A549 (cell line): ENCODE measurements around the gene ITGB3. TPM values are rescaled to one million over a fixed set of nuclear protein-coding genes. Genes with fewer than 3 reads are reported as not detected.
"Not testable (repeated sequence)": the region's sequence is repeated elsewhere in the genome, so short reads cannot be mapped to it uniquely, and the experiment has no call there.

Source experiments
- ATAC-seq, 2 experiments: fragments of 200-7000 bp in 1 of 2; fragments of >200 bp in 1 of 2; cut with Nextera tagmentation in 1 of 2; cut with Tn5 transposase in 1 of 2; 3 replicates each; pipeline versions ENCODE4 v1.8.0 to v1.9.1; 2018 to 2020; ENCODE audit warnings: mild to moderate bottlenecking in 1 of 2, moderate library complexity in 1 of 2
- CTCF ChIA-PET: fragments of 300-600 bp; sonication (Branson Sonifier 250); formaldehyde crosslinking; extraction: SDS; loops from one replicate; lab custom pipeline; 2021; ENCODE audit warnings: antibody characterized with exemption, inconsistent platforms; lab: Yijun Ruan, JAX
- POLR2A ChIA-PET: fragments of 350-600 bp; formaldehyde crosslinking; extraction: SDS; loops from one replicate; lab custom pipeline; 2021; ENCODE audit warnings: antibody characterized with exemption, inconsistent platforms; lab: Yijun Ruan, JAX
- DNase-seq, 2 experiments: peaks; one replicate each; pipeline versions ENCODE4 v3.0.0 to v3.0.0-alpha.2; 2011 to 2016; ENCODE audit warnings: low read depth in 1 of 2, low spot score in 1 of 2
- FAIRE-seq: peaks from 2 replicates; lab custom pipeline; 2011; peaks lifted over from hg19 to GRCh38; lab: Jason Lieb, UNC
- H3K27ac ChIP-seq, 2 experiments: fragments of >200 bp; sonication (Bioruptor Twin); formaldehyde crosslinking; 3 replicates each; pipeline ENCODE4 v1.5.1; 2016 to 2017
- H3K4me1 ChIP-seq: fragments of >200 bp; sonication (Bioruptor Twin); formaldehyde crosslinking; 3 replicates; pipeline ENCODE4 v1.6.1; 2016
- H3K4me2 ChIP-seq: fragments of >200 bp; sonication (Bioruptor Twin); formaldehyde crosslinking; 3 replicates; pipeline ENCODE4 v1.6.1; 2016
- H3K4me3 ChIP-seq: fragments of >200 bp; sonication (Bioruptor Twin); formaldehyde crosslinking; 3 replicates; pipeline ENCODE4 v1.5.1; 2016
- H3K9me3 ChIP-seq: fragments of >200 bp; sonication (Bioruptor Twin); formaldehyde crosslinking; 3 replicates; pipeline ENCODE4 v1.6.1; 2016
- CBX8 ChIP-seq: fragments of 200-600 bp; sonication (generic); IDR thresholded peaks from 2 replicates; pipeline ENCODE4 v1.6.1; 2016
- CEBPB ChIP-seq, 2 experiments: fragments of >200 bp in 1 of 2; sonication (Bioruptor Twin) in 1 of 2; formaldehyde crosslinking in 1 of 2; IDR thresholded peaks; 2 replicates each; pipeline ENCODE4 v1.6.1; 2012 to 2016
- EHF ChIP-seq: fragments of 250-450 bp; sonication (Bioruptor Pico); IDR thresholded peaks from 2 replicates; pipeline ENCODE4 v1.5.0; 2020; ENCODE audit warnings: mild to moderate bottlenecking
- EHMT2 ChIP-seq: fragments of 200-600 bp; sonication (generic); IDR thresholded peaks from 2 replicates; pipeline ENCODE4 v1.6.1; 2016; ENCODE audit warnings: antibody characterized with exemption, low read depth, mild to moderate bottlenecking, moderate library complexity
- FOSB ChIP-seq: fragments of 250-450 bp; sonication (Bioruptor Pico); IDR thresholded peaks from 2 replicates; pipeline ENCODE4 v1.5.0; 2020; ENCODE audit warnings: mild to moderate bottlenecking, moderate library complexity
- GATA3 ChIP-seq: IDR thresholded peaks from 2 replicates; pipeline ENCODE4 v1.6.1; 2012; ENCODE audit warnings: borderline replicate concordance
- HOXA7 ChIP-seq: fragments of 250-450 bp; sonication (Bioruptor Pico); IDR thresholded peaks from 2 replicates; pipeline ENCODE4 v1.5.0; 2020; ENCODE audit warnings: mild to moderate bottlenecking, moderate library complexity
- KDM5A ChIP-seq: fragments of 200-600 bp; sonication (generic); IDR thresholded peaks from 2 replicates; pipeline ENCODE4 v1.6.1; 2016; ENCODE audit warnings: antibody characterized with exemption, mild to moderate bottlenecking
- MAFK ChIP-seq: fragments of 450-650 bp; IDR thresholded peaks from 2 replicates; pipeline ENCODE4 v1.6.1; 2014; ENCODE audit not compliant: partially characterized antibody
- MYC ChIP-seq: IDR thresholded peaks from 2 replicates; pipeline ENCODE4 v1.6.1; 2012; ENCODE audit warnings: mild to moderate bottlenecking, inconsistent platforms, low read length, improper control_type of control experiment, borderline replicate concordance
- NFE2L2 ChIP-seq: fragments of 150-350 bp; conservative IDR thresholded peaks from 2 replicates; pipeline ENCODE4 v1.6.1; 2014; ENCODE audit warnings: low read length
- NPAS2 ChIP-seq: fragments of 250-450 bp; sonication (Bioruptor Pico); IDR thresholded peaks from 2 replicates; pipeline ENCODE4 v1.8.0; 2022; ENCODE audit warnings: mild to moderate bottlenecking, moderate library complexity, borderline replicate concordance
- POLR2AphosphoS2 ChIP-seq: conservative IDR thresholded peaks from 2 replicates; pipeline ENCODE4 v1.6.1; 2012; ENCODE audit warnings: low read length, improper control_type of control experiment, inconsistent platforms
- RAD21 ChIP-seq, 2 experiments: fragments of >200 bp in 1 of 2; sonication (Bioruptor Twin) in 1 of 2; formaldehyde crosslinking in 1 of 2; IDR thresholded peaks in 1 of 2; conservative IDR thresholded peaks in 1 of 2; 2 replicates in 1 of 2; 3 replicates in 1 of 2; pipeline ENCODE4 v1.6.1; 2012 to 2018; ENCODE audit warnings: inconsistent platforms in 1 of 2
- RARB ChIP-seq: fragments of 250-450 bp; sonication (Bioruptor Pico); IDR thresholded peaks from 2 replicates; pipeline ENCODE4 v1.8.0; 2021; ENCODE audit warnings: mild to moderate bottlenecking, moderate library complexity
- SMC3 ChIP-seq: fragments of >200 bp; sonication (Bioruptor Twin); formaldehyde crosslinking; IDR thresholded peaks from 3 replicates; pipeline ENCODE4 v1.6.1; 2018; ENCODE audit warnings: inconsistent platforms
- SREBF2 ChIP-seq: fragments of 450-650 bp; IDR thresholded peaks from 2 replicates; pipeline ENCODE4 v1.6.1; 2014; ENCODE audit warnings: mild to moderate bottlenecking, moderate library complexity
- TP53 ChIP-seq: fragments of 250-450 bp; sonication (Bioruptor Pico); IDR thresholded peaks from 2 replicates; pipeline ENCODE4 v1.5.0; 2021; ENCODE audit warnings: mild to moderate bottlenecking, moderate library complexity
- ZC3H11A ChIP-seq: fragments of 450-650 bp; IDR thresholded peaks from 2 replicates; pipeline ENCODE4 v1.6.1; 2014; ENCODE audit warnings: antibody characterized with exemption, mild to moderate bottlenecking
- ZNF302 ChIP-seq: fragments of 250-450 bp; sonication (Bioruptor Pico); IDR thresholded peaks from 2 replicates; pipeline ENCODE4 v1.9.0; 2021; ENCODE audit warnings: inconsistent platforms, mild to moderate bottlenecking, moderate library complexity
- WGBS: methylation state at CpG from one replicate; pipeline ENCODE4 v1.1.6; 2017; ENCODE audit errors: missing lambda C conversion rate; 5-methylcytosine and 5-hydroxymethylcytosine counted together
- polyA plus RNA-seq, 4 experiments: library from polyadenylated mRNA; depleted of rRNA in 3 of 4; stranded (reverse); fragments of >200 nt; fragmentation: RNase III in 1 of 4; extraction: RNeasy Plus Mini Kit Qiagen cat#74134 plus additional on column Dnase treatment in 1 of 4; gene quantifications; 2 replicates in 3 of 4; 3 replicates in 1 of 4; pipeline ENCODE4 v1.2.3, GENCODE V29; 2011 to 2017
- TF ChIP-seq, protein P1 (sequence below): fragments of 200-600 bp; sonication (generic); IDR thresholded peaks from 2 replicates; pipeline ENCODE4 v1.6.1; 2016; ENCODE audit warnings: antibody characterized with exemption, mild to moderate bottlenecking, moderate library complexity
- TF ChIP-seq, protein P2 (sequence below): fragments of >200 bp; sonication (Bioruptor Twin); formaldehyde crosslinking; IDR thresholded peaks from 3 replicates; pipeline ENCODE4 v1.6.1; 2016
- TF ChIP-seq, protein P3 (sequence below): IDR thresholded peaks from 2 replicates; pipeline ENCODE4 v1.6.1; 2012; ENCODE audit warnings: low read depth, borderline replicate concordance

Gene ITGB3
- polyA plus RNA-seq, 2 of the 4 experiments (the other 2 are of a cell fraction), result 0.34 to 5.0 TPM

DNA sequence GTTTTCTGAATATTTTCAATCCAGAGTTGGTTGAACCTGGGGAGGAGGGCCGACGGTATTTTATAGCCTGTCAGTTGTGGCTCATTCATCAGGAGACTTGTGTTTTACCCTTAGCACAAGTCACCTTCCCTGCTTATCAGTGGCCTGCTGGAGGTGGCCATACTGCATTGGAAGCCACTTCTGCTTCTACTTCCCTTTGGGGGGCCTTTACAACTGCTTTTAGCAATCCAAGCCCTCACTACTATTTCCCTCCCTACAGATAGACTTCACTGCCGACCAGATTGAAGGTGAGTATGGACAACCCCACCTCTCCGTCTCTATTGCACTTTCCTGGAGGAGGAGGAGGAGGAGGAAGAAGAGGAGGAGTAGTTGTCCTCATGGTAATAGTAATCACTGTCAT lies 40.1 kb upstream of the ITGB3 start:
- CTCF ChIA-PET, result interaction anchor here (1.4 kb wide), 1 partner anchor 102 kb away, joined by 3 read pairs; no protein-coding TSS in a partner anchor
- H3K9me3 ChIP-seq, result no peaks in the 10 kb centered on the region
- H3K4me1 ChIP-seq, result no peaks in the 10 kb centered on the region
- no peak overlapping the region for H3K4me2 ChIP-seq
- no peak overlapping the region for H3K27ac ChIP-seq
- POLR2A ChIA-PET, result no interaction called here
- ATAC-seq, result no peak
- H3K4me3 ChIP-seq, result no peak overlapping the region
- DNase-seq, result no peak
- no peak for FAIRE-seq
- no peak for TF ChIP-seq NFE2L2
- TF ChIP-seq TP53 (CRISPR knock-in tag), result no peak
- TF ChIP-seq SMC3, result no peak
- TF ChIP-seq FOSB (CRISPR knock-in tag), result no peak
- no peak for TF ChIP-seq CBX8
- TF ChIP-seq, protein P1, sequence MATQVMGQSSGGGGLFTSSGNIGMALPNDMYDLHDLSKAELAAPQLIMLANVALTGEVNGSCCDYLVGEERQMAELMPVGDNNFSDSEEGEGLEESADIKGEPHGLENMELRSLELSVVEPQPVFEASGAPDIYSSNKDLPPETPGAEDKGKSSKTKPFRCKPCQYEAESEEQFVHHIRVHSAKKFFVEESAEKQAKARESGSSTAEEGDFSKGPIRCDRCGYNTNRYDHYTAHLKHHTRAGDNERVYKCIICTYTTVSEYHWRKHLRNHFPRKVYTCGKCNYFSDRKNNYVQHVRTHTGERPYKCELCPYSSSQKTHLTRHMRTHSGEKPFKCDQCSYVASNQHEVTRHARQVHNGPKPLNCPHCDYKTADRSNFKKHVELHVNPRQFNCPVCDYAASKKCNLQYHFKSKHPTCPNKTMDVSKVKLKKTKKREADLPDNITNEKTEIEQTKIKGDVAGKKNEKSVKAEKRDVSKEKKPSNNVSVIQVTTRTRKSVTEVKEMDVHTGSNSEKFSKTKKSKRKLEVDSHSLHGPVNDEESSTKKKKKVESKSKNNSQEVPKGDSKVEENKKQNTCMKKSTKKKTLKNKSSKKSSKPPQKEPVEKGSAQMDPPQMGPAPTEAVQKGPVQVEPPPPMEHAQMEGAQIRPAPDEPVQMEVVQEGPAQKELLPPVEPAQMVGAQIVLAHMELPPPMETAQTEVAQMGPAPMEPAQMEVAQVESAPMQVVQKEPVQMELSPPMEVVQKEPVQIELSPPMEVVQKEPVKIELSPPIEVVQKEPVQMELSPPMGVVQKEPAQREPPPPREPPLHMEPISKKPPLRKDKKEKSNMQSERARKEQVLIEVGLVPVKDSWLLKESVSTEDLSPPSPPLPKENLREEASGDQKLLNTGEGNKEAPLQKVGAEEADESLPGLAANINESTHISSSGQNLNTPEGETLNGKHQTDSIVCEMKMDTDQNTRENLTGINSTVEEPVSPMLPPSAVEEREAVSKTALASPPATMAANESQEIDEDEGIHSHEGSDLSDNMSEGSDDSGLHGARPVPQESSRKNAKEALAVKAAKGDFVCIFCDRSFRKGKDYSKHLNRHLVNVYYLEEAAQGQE, result no peak
- no peak for TF ChIP-seq GATA3
- no peak for TF ChIP-seq ZNF302 (CRISPR knock-in tag)
- TF ChIP-seq, protein P2, sequence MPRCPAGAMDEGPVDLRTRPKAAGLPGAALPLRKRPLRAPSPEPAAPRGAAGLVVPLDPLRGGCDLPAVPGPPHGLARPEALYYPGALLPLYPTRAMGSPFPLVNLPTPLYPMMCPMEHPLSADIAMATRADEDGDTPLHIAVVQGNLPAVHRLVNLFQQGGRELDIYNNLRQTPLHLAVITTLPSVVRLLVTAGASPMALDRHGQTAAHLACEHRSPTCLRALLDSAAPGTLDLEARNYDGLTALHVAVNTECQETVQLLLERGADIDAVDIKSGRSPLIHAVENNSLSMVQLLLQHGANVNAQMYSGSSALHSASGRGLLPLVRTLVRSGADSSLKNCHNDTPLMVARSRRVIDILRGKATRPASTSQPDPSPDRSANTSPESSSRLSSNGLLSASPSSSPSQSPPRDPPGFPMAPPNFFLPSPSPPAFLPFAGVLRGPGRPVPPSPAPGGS, result no peak
- TF ChIP-seq EHF, result no peak
- no peak for TF ChIP-seq RAD21 (conservative IDR thresholded peaks at IDR 0.05 in 1 of 2, IDR thresholded peaks at IDR 0.05 in 1 of 2)
- TF ChIP-seq RARB, result no peak
- 68% methylated on average over 4 of the region's 4 CpGs for WGBS

DNA sequence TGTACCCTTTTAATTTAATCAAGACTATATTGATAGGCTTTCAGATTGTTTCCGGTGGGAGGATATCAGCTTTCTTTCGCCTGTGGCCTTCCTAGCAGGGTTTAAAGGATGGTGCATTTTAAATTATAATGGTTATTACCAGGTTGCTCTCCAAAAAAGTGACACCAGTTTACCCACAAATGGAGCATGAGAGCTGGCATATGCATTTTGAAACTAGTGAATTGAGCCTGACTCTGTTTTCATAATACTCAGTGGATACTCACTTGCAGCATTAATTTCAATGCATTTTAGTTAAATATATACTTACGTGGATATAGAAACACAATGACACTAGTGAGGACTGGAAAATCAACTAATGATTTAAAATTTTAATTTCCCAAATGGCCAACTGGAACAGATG lies 38.7 kb upstream of the ITGB3 start:
- Histone ChIP-seq H3K9me3 (no peaks in the 10 kb centered on the region), H3K4me3 (no peak overlapping the region), H3K27ac (no peak overlapping the region)
- DNase-seq (no peak), FAIRE-seq (no peak)
- no peak for TF ChIP-seq MYC
- TF ChIP-seq CEBPB (IDR thresholded peaks at IDR 0.05), result no peak
- TF ChIP-seq EHMT2, result no peak
- TF ChIP-seq SREBF2, result no peak
- no peak for TF ChIP-seq KDM5A
- no peak for TF ChIP-seq POLR2AphosphoS2
- TF ChIP-seq MAFK, result no peak
- no peak for TF ChIP-seq GATA3
- no peak for TF ChIP-seq NPAS2 (CRISPR knock-in tag)
- no peak for TF ChIP-seq ZC3H11A
- TF ChIP-seq, protein P3, sequence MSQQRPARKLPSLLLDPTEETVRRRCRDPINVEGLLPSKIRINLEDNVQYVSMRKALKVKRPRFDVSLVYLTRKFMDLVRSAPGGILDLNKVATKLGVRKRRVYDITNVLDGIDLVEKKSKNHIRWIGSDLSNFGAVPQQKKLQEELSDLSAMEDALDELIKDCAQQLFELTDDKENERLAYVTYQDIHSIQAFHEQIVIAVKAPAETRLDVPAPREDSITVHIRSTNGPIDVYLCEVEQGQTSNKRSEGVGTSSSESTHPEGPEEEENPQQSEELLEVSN, result no peak
- TF ChIP-seq HOXA7, result no peak
- TF ChIP-seq, all 56 proteins: peak for 0
- 79% methylated on average over 3 of the region's 3 CpGs for WGBS
- POLR2A ChIA-PET, result no interaction called here
- Histone ChIP-seq H3K4me1 (no peaks in the 10 kb centered on the region), H3K4me2 (no peak overlapping the region)
- CTCF ChIA-PET, result interaction anchor here (1.1 kb wide), 1 partner anchor 23 kb away, joined by 3 read pairs; no protein-coding TSS in a partner anchor
- no peak for ATAC-seq

DNA sequence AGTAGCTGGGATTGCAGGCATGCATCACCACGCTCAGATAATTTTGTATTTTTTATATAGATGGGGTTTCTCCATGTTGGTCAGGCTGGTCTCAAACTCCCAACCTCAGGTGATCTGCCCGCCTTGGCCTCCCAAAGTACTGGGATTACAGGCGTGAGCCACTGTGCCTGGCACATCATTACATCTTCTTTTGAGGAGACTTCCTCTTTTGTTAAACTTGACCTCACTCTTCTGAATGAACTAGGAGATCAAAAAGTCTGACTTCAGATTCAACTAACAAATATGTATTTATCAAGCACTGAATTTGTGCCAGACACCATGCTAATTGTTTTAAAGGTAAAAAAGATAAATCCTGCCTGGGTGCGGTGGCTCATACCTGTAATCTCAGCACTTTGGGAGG lies 36.8 kb upstream of the ITGB3 start:
- H3K4me3 ChIP-seq, DNase-seq, H3K4me2 ChIP-seq, ATAC-seq, H3K9me3 ChIP-seq, H3K27ac ChIP-seq, FAIRE-seq, POLR2A ChIA-PET, H3K4me1 ChIP-seq: not testable (repeated sequence)
- 73% methylated on average over 4 of the region's 4 CpGs for WGBS
- CTCF ChIA-PET, result interaction anchor here (1.4 kb wide), 1 partner anchor 98 kb away, joined by 3 read pairs; no protein-coding TSS in a partner anchor

DNA sequence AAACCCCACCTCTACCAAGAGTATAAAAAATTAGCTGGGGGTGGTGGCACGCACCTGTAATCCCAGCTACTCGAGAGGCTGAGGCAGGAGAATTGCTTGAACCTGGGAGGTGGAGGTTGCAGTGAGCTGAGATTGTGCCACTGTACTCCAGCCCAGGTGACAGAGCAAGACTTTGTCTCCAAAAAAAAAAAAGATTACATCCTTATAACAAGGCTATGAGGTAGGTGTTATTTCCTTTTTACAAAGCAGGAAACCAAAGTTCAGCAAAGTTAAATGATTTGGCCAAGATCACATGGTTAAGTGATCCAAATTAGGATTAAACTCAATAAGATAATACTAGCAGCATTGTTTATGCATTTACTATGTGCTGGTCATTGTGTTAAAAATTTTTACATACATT lies 36.3 kb upstream of the ITGB3 start:
- POLR2A ChIA-PET, DNase-seq, H3K4me2 ChIP-seq, ATAC-seq, FAIRE-seq, H3K27ac ChIP-seq, H3K9me3 ChIP-seq, H3K4me3 ChIP-seq, H3K4me1 ChIP-seq: not testable (repeated sequence)
- CTCF ChIA-PET, result interaction anchor here (1.4 to 4.1 kb wide), 2 partner anchors 13 to 98 kb away, joined by 3 to 29 read pairs; no protein-coding TSS in a partner anchor
- 64% methylated on average over 2 of the region's 2 CpGs for WGBS
